Sigmoid colon (tissue), 4 donors: ENCODE measurements around the gene FBXO42.

Experiments used
- CTCF ChIP-seq, 4 experiments: fragments of 450-650 bp in 3 of 4; fragments of 200-600 bp in 1 of 4; IDR thresholded peaks; one replicate each; pipeline ENCODE4 v1.5.1; 2016 to 2019; ENCODE audit warnings: antibody characterized with exemption in 4 of 4, mild to moderate bottlenecking in 3 of 4, moderate library complexity in 2 of 4
- POLR2A ChIP-seq, 2 donors: fragments of 450-650 bp; IDR thresholded peaks; one replicate each; pipeline ENCODE4 v1.6.1; 2016; ENCODE audit warnings: antibody characterized with exemption in 2 of 2, mild to moderate bottlenecking in 2 of 2, moderate library complexity in 2 of 2
- POLR2AphosphoS5 ChIP-seq, 4 donors: sonication (generic); formaldehyde crosslinking; IDR thresholded peaks; one replicate each; pipeline ENCODE4 v1.6.1; 2017; ENCODE audit warnings: antibody characterized with exemption in 4 of 4

- TF ChIP-seq POLR2A (IDR thresholded peaks at IDR 0.05) (no peak), CTCF (IDR thresholded peaks at IDR 0.05) (no peak), POLR2AphosphoS5 (IDR thresholded peaks at IDR 0.05) (no peak)
Measured at GRCh38 chr1:16294219-16295212, 57.8 kb downstream of the FBXO42 start.
